DMS53 treated with DMSO at 0.1 percent for 48 hours (cell line): ENCODE data around the gene KLHL25.

Experiments used
- DNase-seq: peaks from one replicate; lab custom pipeline; 2025; ENCODE audit not compliant: unreplicated experiment; lab: John Stamatoyannopoulos, UW

Gene KLHL25

DNA sequence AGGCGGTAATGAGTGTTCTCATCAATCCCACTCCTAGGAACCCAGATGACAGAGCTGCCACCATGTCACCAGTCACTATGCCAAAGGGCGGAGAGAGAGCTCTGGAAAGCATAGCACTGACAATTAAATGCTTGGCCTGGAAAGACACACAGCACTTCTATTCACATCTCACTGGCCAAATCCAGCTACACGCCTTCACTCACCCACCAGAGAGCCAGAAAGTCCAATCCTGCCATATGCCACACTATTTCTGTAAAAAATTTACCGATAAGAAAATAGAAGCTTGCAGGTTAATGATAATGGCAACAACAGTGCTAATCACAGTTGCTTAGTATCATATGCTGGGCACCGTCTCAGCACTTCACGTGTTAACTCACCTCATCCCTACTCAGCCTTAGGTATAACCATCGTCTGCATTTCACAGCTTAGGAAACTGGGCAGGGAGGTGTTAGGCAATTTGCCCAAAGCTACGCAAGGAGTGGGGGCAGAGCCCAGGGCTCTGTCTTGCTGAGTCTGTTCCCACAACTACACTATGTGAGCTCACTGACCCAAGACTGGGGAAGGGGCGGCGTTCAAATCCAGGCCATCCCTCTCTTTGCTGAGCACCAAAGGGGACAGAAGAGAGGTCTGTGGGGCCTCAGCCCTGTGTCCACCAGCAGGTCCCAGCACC is 16.5 kb downstream of the KLHL25 start:
- DNase-seq, result no peak

DNA sequence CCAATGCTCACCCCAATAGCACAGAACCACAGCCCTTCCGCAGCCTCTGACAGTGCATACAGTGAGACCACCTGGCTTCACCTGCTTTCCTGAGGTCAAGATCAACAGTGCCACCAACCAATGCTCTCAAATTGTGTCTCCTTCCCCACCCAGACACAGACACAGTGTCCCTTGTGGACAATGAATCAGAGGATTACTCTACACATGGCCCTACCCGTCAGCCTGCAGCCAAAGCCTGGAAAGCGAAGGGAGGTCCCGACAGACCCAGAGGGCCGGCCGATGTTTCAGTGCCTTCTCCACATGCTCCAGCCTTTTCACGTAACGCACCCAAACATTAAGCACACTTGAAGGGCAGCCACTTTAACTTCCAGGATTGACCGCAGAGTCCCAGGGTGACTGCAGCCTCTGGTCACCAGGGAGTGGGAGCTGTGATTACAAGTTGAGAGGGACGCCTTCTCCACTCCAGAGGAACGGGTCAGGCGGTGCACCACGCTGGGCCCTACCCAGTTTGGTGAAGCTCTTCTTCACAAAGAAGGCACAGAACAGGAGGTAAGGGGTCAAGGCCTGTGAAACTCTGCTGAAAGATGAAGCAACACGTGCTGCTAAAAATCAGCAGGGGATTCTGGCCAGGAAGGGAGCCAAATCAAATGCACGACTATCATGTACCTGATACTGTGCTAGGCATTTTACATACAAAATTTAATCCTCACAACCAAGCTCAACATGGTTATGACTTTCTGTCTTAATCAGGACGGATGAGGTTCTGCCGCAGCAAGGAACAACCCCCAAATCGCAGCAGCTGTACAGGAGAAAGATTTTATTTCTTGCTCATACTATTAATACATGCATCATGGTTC is 17.2 kb downstream of the KLHL25 start:
- DNase-seq, result no peak

- no peak for DNase-seq
Observed at GRCh38 chr15:85773970-85774369, 20.8 kb downstream of the KLHL25 start.

DNA sequence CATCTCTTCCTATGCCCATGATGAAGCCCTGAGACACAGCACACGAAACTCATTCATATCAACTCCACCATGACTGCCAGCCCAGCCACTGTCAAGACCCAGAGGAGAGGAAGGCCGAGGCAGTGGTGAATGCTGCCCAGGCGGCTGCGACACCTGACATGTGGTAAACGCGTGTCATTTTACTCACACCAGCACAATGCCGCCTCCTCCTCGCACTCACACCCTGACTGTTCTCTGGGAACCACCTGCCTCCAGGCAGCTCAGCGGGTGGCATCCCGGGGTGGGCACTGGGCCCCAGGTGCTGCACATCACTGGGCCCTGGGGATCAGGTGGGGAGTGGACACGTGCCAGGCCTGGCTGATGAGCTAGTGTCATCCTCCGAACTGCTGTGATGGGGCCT is 21.5 kb downstream of the KLHL25 start:
- DNase-seq, result no peak

DNA sequence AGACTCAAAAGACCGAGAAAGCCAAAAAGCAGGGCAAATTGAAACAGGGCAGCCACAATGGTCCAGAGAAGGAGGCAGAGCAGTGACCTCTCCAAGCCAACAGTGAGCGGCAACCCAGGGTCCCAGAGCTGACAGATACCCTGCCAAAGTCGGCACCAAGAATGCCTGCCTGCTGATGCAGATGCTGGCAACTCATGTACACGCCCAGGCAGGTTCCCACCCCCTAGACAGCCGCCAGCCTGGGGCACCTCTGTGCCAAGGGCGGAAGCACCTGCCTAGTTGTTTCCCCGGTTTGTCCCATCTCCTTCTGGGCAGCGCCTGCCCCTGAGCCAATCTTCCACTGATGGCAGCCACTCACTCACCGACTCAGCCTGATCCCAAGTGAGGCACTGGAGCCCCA is 22.1 kb downstream of the KLHL25 start:
- DNase-seq, result no peak

DNA sequence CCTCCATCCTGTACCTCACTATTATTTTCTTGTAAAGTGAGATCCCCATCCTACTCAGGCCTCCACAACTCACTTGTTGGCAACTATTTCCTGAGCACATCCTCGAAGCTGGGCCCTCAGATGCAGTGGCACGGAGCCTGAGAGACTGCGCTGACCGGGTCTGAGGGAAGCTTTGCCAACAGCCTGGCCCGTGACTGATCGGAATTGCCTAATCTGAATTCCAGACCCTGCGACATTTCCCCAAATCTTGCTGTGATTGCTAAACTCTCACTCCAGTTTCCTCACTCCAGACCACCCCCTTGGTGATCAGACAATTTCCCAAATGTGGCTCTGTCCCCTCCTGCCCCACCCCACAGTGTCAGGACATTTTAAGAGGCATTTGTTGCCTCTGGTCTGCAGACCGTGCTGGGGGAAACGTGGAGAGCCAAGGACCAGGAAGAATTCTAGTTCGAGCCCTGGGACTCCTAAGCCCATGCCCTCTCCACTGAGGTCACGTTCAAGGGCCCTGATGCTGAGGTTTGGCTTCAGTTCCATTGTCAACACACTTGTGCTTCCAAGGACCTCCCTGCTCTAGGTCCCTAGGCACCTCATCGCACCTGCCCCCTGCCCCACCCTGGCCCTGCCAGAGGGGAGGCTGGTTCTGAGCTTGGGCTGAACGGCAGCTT is 22.8 kb downstream of the KLHL25 start:
- no peak for DNase-seq

GRCh38 chr15:85771271-85771670 is 23.5 kb downstream of the KLHL25 start:
- no peak for DNase-seq

DNA sequence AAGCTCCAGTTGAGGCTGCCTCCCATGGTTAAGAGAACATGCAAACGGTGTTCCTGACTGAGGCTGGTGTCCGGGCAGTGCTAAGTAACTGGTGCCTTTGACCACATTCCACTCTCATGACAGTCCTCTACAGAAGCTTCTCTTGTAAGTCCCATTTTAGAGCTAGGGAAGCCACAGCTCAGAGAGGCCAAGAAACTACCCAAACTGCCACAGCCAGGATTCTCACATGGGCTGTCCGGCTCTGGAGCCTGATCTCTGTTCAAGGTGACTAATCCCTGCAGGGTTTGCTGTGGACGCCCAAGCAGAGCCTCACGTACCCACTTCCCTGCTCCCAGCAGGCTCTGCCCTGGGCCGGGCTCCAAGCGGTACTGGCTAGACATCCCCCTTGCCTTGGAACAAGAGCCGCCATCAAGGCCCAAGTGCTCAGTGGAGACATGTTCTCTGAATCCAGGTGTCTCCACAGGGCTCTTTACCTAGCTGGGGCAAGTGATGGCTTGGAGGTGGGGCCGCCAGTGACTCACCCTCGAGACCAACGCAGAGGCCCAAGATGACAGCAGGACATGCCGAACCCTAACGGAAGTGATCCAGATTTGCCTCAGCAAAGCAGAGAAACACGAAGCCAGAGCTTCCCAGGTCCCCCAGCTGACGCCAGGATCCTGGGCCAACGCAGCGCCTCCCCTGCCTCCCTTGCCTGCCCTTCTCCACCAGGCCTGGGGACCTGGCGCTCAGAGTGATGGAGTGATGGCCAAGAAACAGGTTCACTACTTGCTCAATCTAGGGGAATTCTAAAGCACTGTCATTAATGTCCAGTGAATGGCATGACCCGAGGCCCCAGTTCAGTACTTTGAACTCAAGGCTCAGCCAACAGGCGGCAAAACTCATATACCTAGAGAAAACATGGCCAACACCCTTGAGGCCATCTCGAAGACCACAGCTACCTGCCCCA is 24.4 kb downstream of the KLHL25 start:
- DNase-seq, result no peak

GRCh38 chr15:85769182-85769900 is 25.4 kb downstream of the KLHL25 start:
- DNase-seq, result no peak

GRCh38 chr15:85768595-85769168 is 26.0 kb downstream of the KLHL25 start:
- no peak for DNase-seq

DNA sequence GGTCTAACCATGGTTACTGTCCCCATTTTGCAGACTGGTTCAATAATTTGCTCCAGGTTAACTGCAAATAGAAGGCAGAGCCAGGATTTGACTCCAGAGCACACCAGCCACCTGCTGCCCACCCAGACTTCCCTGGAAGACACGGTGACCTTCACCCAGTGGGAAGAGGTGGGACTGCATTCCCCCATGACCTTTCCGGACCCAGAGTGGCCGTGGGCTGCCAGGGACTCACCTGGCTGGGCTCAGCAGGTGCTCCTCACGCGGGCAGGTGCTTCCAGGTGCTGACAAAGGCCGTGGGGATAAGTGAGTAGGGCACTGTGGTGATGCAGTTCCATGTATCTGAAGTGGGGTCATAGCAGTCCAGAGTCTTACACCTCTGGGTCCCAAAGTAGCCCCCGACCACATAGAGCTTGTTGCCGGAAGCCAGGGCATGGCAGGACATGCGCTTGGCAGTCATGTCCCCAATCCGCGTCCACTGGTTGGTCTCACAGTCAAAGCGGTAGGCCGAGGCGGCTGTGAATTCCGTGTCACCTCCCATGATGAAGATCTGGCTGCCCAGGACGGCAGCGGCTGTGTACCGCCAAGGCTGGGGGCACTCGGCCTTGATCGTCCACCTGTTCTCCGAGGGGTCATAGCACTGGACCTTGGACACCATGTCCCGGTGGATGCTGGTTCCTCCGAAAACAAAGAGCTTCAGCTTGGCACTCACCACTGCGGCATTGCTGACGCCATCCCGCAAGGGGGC is 26.8 kb downstream of the KLHL25 start:
- DNase-seq, result no peak

DNA sequence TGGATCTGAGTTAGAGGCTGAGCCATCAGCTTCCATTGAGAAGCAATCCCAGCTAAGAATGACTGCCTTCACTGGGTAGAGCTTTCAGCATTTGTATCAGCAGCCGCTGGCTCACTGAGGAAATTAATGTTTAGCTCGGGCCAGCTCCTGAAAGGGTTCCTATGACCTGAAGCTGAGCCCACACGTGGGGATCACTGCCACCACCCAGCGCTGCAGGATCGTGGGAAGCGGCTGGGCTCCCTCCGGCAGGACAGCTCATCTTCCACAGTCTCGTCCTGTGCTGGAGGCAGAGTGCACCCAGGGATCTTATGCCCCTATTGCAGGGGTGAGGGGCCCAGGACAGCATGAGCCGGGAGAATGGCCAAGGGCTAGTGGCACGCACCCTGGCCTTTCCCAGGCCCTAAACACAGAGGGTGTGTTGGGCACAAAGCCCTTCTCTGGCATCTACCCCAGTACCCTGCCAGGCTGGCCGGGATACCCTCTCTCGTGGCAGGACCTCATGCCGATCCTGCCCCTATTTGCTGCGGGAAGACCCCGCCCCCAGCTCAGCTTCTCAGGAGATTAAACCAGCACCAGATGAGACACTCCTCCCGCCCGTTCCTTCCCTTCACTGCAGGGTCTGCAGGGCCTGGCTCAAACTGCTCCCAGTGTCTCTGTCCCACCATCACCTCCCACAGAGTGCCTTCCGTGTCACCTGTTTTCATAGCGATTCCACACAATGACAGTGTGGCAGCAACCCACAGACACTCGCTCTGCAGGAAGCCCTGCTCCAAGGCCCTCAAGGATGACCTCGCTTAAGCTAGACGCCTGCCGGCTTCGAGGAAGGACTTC is 28.5 kb downstream of the KLHL25 start:
- DNase-seq, result no peak

- DNase-seq, result no peak
Observed at GRCh38 chr15:85764649-85765277, 30.0 kb downstream of the KLHL25 start.

DNA sequence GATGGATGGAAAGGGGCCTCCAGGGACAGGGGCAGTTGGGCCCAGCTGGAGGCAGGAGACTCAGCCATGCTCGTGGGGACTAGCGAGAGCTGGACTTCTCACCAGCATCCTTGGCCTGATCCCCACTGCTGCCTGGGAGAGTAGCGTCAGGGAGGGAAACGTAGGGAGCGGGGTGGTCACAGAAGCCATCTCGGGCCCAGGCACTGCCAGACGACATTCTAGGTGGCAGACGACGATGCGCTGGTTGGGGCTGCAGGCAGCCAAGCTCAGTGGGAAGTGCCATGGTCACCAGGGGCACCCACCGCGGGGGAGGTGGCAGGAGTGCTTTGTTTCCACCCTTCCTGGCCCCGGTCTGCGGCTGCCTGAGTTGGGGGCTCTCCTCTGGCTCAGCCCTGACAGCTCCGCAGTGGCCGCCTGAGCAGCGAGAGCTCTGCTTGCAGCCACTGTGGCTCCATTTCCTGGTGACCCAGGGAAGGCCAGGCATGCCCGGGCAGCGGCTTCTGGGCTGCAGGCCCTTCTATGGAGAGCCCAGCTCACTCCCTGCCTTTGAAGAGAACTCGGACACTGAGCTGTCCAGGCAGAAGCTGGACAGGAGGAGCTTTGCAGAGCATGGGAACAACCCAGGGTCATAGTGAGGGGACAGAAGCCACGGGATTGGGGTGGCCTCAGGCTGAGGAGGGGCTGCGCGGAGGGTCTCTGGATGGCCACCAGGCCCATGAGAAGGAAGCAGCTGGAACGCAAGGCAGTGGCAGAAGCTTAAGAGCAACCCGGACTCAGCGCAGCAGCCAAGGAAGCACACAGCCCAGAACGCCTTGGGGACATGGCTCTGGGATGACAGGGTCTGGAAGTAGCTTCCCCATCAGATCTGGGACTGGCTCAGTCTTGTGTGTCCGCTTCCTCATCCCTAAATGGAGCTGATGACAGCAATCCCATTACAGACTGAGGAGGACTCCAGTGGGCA is 30.8 kb downstream of the KLHL25 start:
- no peak for DNase-seq

- no peak for DNase-seq
Observed at GRCh38 chr15:85763157-85763556, 31.6 kb downstream of the KLHL25 start.

- DNase-seq, result no peak
Observed at GRCh38 chr15:85762756-85763127, 32.0 kb downstream of the KLHL25 start.
